SIG-M5 treated with dmso at 0.1 percent for 504 hours (cell line): ENCODE results near the gene BANP.
"Not testable (repeated sequence)": the region's sequence is repeated elsewhere in the genome, so short reads cannot be mapped to it uniquely, and the experiment has no call there.

Experiments used
- DNase-seq: peaks from one replicate; lab custom pipeline; 2025; ENCODE audit not compliant: unreplicated experiment; lab: John Stamatoyannopoulos, UW

Gene BANP

GRCh38 chr16:88098731-88099562, 147.7 kb downstream of the BANP start:
- not testable (repeated sequence) for DNase-seq

GRCh38 chr16:88099563-88099890, 148.3 kb downstream of the BANP start:
- no peak for DNase-seq

- not testable (repeated sequence) for DNase-seq
Observed at GRCh38 chr16:88099956-88100355, 148.7 kb downstream of the BANP start.

- not testable (repeated sequence) for DNase-seq
Observed at GRCh38 chr16:88100801-88101622, 149.8 kb downstream of the BANP start.

- DNase-seq = not testable (repeated sequence)
Observed at GRCh38 chr16:88101623-88102105, 150.4 kb downstream of the BANP start.

GRCh38 chr16:88102597-88102996, 151.4 kb downstream of the BANP start:
- no peak for DNase-seq

- no peak for DNase-seq
Observed at GRCh38 chr16:88103011-88103410, 151.8 kb downstream of the BANP start.

- no peak for DNase-seq
Observed at GRCh38 chr16:88103581-88104188, 152.5 kb downstream of the BANP start.

GRCh38 chr16:88104363-88104762, 153.1 kb downstream of the BANP start:
- DNase-seq = not testable (repeated sequence)

GRCh38 chr16:88105574-88106140, 154.4 kb downstream of the BANP start:
- not testable (repeated sequence) for DNase-seq

- not testable (repeated sequence) for DNase-seq
Observed at GRCh38 chr16:88106566-88106965, 155.3 kb downstream of the BANP start.

- DNase-seq = no peak
Observed at GRCh38 chr16:88108762-88109161, 157.5 kb downstream of the BANP start.

GRCh38 chr16:88109726-88110621, 158.7 kb downstream of the BANP start:
- not testable (repeated sequence) for DNase-seq

GRCh38 chr16:88110875-88111494, 159.8 kb downstream of the BANP start:
- not testable (repeated sequence) for DNase-seq

- not testable (repeated sequence) for DNase-seq
Observed at GRCh38 chr16:88111976-88112375, 160.7 kb downstream of the BANP start.

GRCh38 chr16:88113545-88114045, 162.4 kb downstream of the BANP start:
- DNase-seq = no peak

- DNase-seq = not testable (repeated sequence)
Observed at GRCh38 chr16:88114541-88115228, 163.5 kb downstream of the BANP start.

GRCh38 chr16:88116121-88116520, 164.9 kb downstream of the BANP start:
- DNase-seq = no peak

GRCh38 chr16:88117476-88117868, 166.2 kb downstream of the BANP start:
- DNase-seq = no peak
